Superior temporal gyrus (tissue), 1 donor: Measurements from ENCODE around the gene ETV6.

Experiments
- DNase-seq: peaks from one replicate; pipeline ENCODE4 v3.0.0-alpha.2; 2016; ENCODE audit errors: extremely low spot score

ETV6 gene

DNA sequence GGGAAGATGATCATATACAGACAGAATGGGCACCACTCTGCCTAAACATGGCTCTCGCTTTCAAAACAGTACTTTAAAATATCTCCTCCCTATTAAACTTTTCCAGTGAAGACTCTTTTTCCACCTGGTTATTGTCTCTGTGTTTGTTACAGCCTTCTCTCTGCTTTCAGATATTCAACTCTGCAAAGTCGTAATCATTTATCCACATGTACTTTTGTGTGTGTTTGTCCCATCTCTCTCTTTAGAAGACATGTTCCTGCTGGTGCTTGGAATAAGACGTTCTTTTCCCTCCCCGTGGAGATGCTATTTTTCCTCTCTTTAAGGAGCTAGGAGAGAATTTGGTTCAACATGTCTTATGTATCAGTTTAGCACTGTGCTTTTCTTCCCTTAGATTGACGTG is 45.1 kb downstream of the ETV6 start:
- no peak for DNase-seq

DNA sequence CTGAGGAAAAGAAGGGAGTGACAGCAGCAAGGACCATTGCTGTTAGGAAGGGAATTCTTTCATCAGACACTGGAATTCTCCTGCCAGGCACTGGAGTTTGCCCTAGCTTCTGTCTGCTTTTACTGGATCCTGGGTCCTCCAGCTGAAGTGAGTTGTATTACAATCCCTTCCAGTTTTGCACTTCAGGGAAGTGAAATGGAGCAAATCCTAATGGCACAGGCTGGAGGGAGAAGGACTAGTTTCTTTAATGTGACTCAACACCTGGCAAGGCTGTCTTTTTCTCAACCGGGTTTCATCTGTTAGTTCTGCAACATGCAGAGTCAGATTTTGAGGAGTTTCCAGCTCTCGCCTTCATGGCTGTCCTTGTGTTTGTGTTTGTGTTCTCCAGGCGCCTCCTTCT is 45.8 kb downstream of the ETV6 start:
- no peak for DNase-seq

DNA sequence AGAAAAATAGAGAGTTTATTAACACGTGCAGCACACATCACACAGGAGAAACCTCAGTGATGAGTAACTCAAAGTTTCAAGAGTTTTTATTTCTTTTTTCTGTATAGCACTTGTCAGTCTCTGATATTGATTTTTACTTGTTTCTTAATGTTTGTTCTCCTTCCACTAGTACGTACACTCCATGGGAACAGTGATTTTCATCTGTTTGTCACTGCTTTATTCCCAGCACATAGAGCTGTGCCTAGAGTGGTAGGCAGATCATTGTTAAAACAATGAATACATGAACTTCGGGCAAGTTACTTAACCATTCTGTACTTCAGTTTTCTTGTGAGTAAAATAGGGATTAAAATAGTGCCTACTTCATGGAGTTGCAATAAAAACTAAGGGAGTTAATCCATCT is 46.6 kb downstream of the ETV6 start:
- no peak for DNase-seq

DNA sequence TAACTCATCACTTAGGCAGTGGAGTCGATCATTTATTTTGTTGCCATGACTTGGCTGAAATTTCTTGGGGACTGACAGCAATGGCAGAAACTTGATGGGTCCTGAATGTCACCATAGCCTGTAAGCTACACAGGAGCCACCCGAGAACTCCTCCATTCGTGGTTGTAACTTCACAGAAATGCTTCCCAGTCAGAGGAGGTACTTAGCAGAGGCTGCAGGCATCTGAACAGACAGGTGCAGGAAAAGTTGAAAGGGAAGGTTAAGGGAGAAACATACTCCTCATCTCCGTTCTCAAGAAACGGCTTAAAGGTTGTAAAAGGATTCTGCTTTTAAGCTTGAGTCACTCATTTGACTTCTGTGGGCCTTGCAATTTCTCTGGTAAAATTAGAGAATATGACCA is 47.7 kb downstream of the ETV6 start:
- DNase-seq: no peak

DNA sequence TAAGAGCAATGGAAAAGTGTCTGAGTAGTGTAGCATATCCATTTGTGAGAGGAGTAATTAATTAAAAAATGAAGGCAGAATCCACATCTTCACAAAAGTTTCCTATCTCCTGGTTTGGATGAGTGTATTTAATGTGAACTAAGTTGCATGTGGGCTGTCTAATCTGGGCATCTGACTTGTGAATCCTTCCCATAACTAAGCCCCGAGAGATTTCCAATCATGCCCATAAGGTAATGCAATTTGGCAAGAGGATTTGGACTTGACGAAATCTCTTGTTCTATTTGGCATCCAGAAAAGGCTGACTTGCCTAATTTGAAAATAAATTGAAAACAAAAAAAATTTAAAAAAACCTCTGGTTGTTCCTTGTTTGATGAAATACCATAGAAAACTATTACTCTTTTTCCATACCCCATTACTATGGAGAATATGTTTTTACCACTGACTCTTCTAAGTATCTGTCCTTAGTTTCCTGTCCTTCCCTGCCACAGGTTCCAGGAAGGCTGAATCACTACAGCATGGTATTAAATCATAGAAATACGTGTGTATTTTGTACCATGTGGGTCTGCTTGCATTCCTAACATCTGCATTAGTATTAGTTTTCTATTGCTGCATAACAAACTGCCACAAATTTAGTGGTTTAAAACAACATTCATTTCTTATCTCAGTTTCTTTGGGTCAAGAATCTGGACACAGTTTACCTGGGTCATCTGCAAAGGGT is 48.4 kb downstream of the ETV6 start:
- no peak for DNase-seq

DNA sequence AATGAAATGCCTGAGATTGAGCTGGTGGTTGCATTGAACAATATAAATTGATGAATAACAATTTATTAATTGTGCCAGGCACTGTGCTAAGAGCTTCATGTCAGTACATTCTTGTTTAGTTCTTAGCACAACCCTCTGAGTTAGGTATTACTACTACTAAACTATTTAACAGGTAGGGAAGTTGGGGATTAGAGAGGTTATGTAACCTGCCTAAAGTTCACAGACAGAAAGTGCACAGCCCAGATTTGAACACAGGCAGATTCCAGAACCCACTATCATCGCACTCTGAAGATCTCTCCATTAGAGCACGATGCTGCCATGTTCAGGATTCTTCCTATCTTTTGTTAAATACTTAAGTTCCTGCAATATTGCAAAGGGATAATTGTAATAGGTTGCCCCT is 49.3 kb downstream of the ETV6 start:
- no peak for DNase-seq

DNA sequence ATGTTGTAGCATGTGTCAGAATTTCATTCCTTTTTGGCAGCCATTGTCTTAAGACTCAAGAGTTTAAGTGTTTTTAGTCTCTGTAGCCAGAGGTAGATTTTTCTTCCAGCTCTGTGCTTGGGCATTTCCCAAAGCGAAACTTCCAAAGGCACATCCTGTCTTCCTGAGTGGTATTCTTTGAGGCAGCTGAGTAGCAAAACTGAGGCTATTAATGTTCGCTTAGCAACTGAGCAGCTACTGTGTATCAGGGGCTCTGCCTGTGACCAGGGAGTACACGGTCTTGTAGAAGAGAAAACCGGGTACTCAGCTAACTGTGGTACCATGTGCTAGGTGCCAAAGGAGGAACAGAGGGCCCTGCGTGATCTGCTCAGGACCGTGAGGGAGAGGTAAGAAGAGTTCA is 52.0 kb downstream of the ETV6 start:
- DNase-seq: no peak

DNA sequence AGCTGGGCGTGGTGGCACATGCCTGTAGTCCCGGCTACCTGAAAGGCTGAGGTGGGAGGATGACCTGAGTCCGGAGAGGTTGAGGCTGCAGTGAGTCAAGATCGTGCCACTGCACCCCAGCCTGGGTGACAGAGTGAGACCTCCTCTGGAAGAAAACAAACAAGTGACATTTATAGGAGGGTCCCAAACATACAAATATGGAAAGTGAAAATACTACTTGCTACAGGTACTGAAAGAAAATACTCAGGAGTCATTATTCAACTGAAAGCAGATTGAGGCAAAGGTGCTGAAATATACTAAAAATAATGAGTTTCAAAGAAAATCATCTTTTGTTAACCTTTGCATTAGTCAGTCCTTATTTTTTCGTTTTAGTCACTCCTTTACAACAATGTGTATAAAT is 53.5 kb downstream of the ETV6 start:
- no peak for DNase-seq

DNA sequence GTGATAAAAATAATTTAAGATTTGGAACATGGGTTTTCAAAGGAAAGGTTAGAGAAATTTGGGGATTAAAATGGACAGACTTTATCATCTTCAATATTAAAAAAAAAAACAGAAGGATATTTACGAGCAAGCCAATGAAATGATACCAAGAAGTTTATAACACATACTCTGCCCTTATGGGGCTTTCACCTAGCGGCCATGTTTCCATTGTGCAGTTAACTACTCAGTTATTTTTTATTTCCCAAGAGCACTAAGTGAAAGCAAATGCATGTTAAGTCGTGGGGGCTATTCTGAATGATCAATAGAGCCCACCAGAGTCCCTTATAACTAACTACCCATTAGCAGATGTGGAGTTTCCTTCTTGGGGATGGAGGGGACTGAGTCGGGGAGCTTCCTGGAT is 53.9 kb downstream of the ETV6 start:
- no peak for DNase-seq

DNA sequence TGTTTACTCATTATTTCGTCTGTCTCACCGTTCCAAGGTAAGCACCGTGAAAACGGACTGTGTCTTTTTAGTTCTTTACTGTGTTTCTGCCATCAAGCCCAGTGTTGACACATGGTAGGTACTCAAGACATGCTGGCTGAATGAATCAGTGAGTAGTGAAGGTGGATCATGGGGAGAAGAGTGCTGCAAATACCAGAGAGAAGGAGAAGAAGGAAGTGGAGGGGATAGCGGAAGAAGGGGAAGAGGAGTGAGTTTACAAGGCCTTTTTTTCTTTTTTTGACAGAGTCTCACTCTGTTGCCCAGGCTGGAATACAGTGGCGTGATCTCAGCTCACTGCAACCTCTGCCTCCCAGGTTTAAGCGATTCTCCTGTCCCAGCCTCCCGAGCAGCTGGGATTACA is 54.6 kb downstream of the ETV6 start:
- DNase-seq: no peak

DNA sequence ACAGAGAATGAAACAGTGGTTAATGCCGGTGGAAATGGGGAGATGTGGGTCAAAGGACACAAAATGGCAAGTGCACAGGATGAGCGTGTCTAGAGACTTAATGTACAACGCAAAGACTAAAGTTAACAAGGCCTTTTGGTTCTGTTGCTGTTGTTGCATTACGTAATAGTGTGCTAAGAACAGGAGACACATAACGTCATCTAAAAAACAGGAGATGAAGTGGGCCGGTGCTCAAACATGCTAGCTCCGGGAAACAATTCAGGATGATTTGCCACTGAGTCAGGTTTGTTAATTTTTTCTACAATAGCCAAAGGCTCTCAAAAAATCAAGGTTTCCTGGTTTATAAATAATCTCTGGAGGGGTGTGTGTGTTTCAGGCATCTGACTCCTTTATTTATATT is 55.5 kb downstream of the ETV6 start:
- DNase-seq: no peak

DNA sequence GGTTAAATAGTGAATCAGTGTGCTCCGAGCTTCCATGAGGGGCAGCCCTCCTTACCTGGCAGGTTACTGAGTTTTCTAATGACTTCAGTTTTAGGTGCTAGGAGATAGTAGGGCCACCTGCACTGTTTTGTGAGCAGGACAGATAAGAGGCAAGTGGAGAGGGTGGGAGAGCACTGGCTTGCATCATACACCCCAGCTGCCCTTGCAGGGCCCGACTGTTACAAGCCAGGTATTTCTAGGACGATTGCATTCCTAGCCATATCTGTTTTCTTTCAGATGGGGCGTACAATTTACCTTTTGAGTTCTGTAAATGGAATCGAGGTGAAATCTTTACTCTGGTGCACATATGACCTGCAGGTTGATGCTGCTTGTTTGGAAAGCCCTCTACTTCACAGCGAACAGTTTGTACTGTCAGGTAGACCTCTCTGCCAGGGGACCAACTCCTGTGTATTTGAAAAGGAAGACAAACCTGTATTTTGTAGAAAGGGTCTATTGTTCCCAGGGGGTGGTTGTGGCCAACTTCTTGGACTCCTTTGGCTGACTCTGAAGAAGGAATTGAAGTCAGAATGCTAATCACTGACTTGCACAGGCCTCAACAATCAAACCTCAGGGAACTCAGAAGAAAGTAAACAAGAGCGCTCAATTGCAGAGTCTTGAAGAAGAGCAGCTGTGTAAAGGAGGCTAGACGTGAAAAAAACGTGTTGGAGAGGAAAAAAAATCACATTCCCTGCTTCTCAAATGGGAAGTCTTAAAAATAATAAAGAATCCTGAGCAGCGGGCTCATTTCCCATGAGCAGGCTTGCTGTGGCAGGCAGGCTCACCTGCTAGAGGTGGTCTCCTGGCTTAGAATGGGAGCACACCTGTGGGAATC is 57.3 kb downstream of the ETV6 start:
- no peak for DNase-seq

DNA sequence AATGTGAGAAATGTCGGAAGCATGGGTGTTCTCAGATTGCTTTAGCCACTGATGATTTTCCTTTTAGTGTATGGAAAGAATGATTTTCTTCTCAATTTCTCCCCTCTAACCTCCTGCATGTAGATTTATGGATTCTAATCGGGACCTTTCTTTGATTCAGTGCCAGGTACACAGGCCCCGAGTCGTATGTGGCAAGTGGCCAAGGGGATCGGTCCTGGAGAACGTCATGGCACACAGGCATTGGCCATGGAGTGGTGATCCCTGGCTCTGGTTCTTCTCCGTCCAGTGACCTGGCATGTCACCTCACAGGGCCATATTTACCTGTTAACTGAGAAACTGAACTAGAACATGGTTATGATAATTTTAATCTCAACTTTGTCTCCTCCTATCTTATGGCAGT is 58.1 kb downstream of the ETV6 start:
- DNase-seq: no peak

DNA sequence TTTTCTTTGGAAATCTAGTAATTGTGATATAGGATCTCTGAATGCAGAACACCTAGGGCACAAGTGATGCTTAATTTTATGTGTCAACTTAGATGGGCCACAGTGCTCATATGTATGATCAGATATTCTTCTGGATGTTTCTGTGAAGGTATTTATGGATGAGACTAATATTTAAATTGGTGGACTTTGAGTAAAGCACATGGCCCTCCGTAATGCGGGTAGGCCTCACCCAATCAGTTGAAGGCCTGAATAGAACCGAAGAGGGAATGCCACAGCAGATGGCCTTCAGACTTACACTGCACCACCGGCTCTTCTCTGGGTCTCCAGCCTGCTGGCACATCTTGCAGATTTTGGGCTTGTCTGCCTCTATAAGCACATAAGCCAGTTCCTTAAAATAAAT is 60.0 kb downstream of the ETV6 start:
- no peak for DNase-seq

DNA sequence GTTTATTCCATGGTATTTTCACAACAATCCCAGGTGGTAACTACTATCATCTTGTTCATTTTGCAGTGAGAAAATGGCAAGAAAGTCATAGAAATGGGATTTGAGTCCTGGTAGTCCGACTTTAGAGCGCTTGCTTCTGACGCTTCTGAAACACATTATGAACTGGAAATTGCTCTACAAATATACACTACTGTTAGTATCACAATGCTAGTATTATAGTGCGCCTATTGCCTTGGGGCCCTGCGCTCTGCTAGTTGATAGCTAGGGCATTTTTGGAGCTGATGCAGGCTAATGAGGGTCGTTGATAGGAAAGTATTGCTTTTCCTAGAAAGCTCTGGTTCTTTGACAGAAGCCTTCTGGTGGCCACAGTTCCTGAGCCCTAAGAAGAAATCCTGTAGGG is 61.0 kb downstream of the ETV6 start:
- DNase-seq: no peak

DNA sequence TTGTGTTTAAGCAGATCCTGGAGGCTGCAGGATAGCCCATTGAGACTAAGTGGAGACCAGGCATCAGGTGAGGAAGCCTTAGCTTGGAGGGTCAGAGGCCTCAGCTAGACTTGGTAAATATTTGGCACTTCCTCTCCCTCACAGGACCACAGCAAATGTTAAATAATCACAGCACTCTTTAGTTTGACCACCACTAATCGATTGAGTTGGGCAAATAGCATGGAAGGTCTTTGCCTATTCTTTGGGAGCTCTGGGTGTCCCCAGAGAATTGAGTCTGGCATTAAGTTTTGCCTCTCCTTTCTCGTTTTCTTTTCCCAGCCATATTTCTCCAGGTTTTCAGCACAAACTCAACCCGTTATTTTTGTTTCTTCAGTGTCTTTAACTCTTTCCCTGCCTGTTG is 61.4 kb downstream of the ETV6 start:
- no peak for DNase-seq

DNA sequence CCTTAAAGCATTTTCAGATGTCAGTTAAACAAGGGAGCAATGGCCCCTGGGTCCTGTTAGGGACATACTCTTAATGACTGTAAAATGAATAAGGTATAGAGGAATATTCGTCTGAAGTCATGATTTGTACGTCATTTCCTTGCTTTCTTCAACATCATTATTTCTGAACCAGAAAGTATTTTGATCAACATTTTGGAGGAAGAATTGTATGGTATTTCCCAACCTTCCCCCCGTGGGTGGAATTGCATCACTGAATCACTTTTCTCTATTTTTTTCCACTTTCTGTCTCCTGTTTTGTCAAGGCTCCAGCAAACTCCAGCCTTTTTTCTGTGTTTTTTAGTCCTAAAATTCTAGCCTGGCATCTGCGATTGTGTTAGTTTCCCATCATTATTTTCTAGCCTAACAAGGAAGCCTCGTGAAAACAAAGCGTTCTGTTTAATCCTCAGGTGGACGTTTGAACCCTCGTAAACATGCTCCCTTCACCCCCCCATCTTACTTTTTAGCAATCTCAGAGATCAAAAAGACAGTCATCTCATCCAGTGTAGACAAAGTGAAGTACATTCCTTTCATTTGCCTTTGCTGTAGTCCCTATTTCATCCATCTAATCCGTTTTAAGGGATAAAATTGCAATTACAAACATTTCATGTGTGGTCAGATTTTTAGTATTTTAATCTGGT is 62.3 kb downstream of the ETV6 start:
- peak; percentile 68 for DNase-seq

DNA sequence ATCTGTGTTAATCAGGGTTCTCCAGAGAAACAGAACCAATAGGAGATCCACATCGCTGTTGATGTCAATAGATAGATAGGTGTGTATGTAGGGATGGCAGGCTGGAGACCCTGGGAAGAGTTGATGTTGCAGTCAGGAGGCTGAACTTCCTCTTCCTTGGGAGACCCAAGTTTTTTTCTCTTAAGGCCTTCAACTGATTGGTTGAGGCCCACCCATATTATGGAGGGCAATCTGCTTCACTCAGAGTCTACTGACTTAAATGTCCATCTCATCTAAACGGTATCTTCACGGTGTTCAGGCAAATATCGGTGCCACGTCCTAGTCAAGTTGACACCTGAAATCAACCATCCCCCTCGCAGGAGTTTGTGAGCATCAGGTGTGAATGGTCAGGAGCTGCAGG is 63.0 kb downstream of the ETV6 start:
- no peak for DNase-seq

DNA sequence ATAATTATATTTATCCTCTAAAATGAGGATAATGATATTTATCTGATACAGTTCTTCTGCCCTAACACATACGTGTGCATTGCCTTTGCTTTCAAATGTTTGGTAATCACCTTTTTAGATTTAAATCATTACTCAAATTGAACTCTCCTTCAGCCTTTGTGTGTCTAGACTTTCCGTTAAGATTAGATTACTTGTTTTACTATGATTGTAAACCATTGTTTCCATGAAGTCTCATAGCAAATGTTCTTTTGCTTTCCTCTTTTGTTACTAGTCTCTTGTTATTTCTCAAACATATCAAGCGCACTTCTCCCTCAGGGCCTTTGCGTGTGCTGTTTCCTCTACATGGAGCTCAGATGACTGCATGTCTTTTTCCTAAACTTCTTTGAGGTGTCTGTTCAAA is 63.7 kb downstream of the ETV6 start:
- no peak for DNase-seq

DNA sequence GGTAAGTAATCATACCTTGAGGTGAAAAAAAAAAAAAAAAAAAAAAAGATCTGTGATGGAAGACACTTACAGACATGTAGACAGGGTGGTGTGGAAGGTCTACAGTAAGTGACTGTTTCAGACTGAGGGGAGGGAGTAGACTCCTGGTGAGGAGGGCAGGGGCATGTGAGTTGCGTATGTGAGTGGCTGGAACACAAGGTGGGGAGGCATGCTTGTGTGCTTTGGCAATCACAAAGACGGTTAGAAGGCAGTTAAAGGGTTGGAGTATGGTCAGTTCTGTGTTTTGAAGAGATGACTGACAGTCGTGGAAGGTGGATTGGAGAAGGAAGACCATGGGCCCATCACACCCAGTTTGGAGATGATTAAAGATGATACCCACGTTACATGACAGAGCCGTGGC is 65.2 kb downstream of the ETV6 start:
- no peak for DNase-seq

DNA sequence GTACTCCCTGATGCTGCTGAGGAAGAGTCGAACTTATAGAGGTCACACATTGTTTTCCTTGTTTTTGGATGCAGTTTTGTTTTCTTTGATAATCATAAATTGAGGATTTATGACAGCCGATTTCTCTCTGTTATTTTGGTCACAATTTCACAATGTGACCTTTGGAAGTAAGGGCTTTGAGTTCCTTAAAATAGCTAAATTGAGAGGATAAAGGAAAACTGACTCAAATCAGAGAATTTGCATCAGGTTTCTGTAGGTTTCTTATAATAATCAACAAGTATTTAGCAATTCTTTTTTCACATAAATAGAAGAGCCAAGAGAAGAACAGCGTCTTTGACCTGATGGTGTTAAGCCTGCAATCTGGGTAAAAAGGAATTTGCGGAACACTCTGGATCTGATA is 66.1 kb downstream of the ETV6 start:
- no peak for DNase-seq

DNA sequence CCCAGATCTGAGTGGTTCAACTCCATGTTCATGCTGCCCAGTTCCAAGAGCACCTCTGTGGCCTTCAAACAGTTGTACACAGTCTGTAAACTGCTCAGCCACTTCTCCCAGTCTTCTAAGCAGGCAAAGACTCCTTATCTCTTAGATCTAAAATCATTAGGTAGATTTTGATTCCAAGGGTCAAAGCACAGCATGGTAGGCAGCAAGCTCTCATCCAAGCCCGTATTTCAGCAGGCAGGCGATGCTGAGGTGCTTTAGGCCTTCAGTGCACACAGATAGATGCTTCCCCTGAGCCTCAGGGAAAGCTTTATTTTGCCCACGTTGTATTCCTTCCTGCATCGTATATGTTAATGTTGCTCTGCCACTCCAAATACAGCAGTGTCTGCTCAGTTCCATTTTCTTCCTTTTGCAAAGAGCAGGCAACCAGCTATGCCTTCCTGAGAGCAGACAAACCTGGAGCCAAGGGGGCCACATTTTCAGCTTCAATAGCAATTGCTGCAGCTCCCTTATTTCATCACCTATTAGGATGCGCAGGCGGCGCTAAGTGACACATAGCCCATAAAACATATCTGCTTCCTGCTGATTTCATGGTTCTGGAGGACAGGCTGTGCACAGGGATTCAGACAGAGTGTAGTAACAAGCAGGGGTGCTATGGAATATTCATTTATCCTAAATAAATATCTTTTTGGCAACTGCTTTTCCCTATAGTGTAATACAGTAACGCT is 67.5 kb downstream of the ETV6 start:
- DNase-seq: no peak
